Lung microvascular endothelial cell (primary cell): ENCODE results near the gene ADAMTSL1. TPM values are rescaled to one million over a fixed set of nuclear protein-coding genes. Genes with fewer than 3 reads are reported as not detected.
A peak's percentile ranks its signal among the peaks of the same experiment; 100 is the strongest.

ENCODE experiments used
- DNase-seq, 2 donors: peaks; one replicate each; pipeline versions ENCODE4 v3.0.0 to v3.0.0-alpha.2; 2010; ENCODE audit warnings: low read depth in 2 of 2
- total RNA-seq: library from RNA; depleted of rRNA; stranded (reverse); fragments of >200 nt; gene quantifications from 2 replicates; pipeline ENCODE4 v1.2.1, GENCODE V29; 2014

ADAMTSL1 gene
- total RNA-seq, 1 donor from 2014 or later = 0.99 TPM

DNA sequence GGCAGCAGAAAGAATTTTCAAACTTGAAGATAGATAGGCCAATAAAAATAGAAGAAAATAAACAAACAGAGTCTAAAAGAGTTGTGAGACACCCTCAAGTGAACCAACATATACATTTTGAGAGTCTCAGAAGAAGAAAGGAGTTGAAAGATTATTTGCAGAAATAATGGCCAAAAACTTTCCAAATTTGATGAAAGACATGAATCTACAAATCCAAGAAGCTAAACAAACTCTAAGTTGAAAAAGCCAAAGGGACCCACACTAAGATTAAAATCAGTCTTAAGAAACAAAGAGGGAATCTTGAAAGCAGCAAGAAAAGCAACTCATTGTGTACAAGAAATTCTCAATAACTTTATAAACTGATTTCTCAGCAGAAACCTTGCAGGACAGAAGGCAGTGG lies 422.1 kb downstream of the ADAMTSL1 start:
- DNase-seq = no peak

DNA sequence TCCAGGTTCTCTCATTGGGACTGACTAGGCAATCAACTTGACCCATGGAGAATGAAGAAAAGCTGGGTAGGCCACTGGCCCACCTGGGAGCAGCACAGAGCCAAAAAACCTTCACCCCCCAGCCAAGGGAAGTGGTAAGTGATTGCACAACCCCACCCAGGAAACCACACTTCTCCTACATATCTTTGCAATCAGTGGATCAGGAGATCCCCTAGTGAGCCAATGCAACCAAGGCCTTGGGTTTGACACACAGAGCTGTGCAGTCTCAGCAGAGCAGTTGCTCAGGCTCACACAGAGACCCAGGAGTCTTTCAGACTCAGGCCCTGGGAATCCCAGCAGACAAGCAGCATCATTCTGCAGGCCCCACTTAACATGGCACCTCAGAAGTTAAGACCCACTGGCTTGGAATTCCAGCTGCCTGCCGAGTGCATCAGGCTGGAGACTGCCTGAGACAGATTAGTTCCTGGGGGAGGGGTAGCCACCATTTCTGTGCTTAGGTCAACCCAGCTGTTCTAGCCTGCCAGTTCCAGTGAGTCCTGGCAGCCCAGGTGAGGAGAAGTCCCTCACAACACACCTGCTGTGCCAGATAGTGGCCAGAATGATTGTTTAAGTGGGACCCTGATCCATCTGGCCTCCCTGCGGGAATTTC lies 422.7 kb downstream of the ADAMTSL1 start:
- no peak for DNase-seq

DNA sequence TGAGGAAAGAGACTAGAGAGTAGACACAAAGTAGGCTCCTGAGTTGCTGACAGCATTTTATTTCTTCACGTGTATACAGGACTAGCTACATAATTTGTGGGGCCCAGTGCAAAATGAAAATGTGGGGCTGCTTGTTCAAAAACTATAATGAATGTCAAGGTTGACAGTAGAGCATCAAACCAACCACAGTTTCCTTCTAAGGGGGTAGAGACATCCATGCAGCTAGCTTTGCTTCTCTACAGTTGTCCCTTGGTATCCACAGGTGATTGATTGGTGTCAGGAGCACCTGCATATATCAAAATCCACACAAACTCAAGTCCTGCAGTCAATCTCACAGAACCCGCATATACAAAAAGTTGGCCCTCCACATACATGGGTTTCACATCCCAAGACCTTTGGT lies 429.5 kb downstream of the ADAMTSL1 start:
- DNase-seq = no peak

DNA sequence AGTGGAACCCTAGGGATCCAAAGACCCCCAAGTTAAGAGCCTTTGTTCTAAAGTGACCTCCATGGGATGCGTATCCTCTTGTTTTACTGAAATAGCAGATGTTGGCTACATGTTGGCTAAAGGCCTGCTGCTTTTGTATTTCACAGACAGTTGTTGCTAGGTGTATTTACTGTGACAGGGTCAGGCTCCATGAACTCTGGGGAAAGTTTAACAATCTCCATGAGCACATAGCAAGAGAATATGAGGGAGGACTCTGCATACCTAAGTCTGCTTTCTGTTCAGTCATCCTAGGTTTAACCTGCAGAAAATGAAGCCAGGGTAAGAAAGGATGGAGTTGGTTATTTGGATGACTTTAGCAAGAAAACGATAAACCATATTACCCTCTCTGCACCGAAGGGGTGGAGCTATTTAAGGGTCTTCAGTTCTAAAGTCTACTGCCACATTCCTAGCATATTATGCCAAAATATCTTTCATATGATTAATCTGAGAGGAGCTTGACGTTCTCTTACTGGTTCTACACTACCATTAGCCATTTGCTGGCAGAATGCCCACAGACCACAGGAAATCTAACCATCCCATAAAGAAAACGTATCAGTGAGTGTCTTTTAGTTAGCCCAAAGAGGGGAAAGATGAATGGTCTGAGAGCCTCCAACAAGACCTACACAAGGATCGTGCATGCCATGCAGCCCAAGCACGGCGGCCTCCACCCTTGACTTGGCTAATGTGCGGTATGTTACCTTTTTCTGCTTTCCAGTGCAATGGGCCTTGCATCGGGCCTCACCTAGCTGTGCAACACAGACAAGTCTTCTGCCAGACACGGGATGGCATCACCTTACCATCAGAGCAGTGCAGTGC lies 431.3 kb downstream of the ADAMTSL1 start:
- peak; percentile 53 to 67 for DNase-seq

DNA sequence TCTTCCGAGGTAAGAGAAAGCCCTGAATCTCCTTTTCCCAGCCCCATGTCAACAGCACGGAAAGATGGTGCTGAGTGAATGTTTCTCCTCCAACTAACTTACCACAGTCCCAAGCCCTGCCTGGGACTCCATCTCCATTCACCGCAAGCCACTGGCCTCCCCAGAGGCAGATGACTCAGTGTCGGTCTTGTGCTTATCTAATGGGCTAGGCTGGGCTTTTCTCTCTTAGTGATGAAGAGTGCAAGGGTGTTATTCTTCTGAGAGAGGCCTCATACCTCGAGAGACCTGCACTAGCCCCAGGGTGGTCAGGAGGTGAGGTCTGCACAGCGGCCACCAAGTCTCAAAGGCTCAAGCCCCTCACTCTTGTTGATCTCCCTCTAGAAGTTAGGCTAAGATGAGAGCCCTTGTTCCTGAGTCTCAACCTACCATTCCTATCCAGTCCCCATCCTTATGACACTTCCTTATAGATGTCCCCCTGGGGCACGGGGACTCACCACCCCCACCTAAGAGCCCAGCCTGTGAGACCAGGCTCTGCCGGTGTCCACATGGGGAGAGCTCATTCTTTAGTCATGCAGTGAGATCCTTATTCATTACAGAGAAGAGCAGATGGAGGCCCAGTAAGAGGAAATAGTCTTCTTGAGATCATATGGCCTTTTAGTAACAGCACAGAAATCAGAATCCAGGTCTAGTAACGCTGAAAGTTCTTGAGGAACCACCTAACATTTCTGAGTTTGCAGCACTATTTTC lies 432.1 kb downstream of the ADAMTSL1 start:
- DNase-seq = no peak

DNA sequence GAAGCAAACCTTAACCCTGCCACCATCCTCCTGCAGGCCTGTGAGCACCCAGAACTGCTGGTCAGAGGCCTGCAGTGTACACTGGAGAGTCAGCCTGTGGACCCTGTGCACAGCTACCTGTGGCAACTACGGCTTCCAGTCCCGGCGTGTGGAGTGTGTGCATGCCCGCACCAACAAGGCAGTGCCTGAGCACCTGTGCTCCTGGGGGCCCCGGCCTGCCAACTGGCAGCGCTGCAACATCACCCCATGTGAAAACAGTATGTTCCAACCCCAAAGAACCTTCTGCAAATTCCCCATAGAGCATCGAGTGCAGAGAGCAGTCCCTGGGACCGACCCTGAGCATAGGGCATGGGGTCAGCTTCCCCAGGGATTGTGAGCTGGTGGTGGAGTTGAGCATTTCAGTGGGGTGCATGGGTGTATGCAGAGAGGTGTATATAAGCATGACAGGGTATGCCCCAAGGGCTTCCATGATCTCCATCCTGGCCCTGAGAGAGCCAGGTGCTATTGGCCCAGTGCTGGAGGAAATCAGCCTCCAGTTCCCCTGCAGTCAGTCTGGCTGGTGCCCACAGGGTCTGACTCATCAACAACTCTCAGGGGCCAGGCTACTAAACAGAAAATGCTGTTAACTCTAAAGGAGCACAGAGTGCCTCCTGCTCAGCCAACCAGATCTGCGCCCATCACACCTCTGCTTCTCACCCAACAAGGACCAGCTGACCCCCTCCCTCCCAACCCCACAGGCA lies 432.9 kb downstream of the ADAMTSL1 start:
- DNase-seq = peak; percentile 29 to 60

DNA sequence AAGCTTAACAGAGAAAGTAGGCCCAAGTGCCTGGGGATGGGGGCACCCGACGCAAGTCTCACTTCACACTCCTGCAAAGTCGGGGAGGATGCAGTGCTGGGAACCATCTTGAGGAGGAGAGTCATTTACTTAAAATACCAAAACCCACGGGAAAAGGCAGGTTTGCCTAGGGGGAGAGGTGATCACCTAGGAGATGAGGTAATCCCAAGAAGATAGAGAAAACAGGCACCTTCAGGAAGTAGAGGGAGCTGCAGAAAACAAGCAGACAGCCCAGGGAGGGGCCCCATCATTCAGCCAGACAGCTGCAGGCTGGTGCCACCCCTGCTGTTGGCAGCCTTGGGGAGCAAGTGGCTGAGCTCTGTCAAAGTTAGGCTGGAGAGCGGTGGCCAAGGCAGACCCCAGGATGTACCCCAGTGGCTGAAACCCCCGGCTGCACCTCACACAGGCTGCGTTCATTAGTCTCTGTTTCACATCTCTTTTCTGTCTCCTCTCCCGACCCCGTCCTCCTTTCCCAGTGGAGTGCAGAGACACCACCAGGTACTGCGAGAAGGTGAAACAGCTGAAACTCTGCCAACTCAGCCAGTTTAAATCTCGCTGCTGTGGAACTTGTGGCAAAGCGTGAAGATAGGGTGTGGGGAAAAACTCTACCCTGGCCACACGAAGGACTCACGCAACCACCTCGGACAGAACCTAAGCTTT lies 434.1 kb downstream of the ADAMTSL1 start:
- no peak for DNase-seq

DNA sequence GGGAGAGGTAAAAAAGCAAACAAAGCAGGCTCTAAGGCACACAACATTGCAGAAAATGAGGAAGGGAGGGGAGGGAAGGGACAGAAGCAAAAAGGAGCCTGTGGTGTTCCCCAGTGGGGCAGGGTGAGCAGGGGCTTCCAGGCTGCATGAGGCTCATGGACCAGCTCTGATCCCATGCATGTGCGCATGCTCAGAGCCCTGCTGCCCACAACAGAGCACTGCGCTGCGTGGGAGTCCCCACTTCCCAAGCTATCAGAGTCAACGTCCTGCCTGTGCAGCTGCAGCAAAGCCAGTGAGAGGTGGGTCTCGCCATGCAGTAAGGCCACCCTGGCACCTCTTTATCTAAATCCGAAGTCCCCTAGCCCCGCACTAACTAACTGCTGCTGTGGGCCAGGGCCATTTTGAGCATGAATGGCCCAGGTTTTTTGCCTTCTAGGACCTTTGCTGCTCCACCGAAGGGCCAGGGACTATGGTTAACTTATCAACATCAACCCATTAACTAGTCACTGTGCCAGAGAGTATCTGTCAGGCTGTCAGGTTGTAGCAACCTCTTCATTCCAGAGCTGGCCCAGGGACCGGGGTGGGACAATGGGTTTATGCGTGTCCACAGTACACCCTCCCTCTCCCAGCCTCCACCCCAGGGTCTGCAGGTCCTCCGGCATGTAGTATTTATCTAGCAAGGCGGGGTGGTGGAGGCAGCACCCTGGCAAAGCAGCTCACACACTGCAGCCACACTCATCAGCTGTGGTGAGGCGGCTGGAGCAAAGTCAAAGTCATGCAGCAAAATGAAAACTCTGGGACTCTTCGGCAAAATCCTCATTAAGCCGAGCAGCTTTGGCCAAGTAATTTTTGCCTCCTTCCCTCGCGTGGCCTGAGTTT lies 435.4 kb downstream of the ADAMTSL1 start:
- DNase-seq = no peak

DNA sequence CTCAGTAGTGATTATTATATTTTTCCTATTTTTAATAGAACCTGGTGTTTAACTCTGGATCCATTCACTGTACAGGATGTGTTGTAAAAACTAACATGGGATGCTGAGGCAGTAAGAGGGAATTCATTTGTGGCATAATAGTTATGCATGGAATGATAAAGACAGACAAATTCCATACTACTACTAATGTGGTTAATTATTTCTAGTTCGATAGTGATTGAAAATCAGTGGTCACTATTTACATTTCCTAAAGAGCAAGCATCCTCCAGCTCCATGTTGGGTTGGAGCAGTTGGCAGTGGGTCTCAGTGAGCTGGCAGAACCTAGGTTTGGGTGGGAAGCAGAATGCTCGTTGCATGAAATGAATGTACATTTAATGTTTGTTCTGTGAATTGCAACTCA lies 436.5 kb downstream of the ADAMTSL1 start:
- no peak for DNase-seq

DNA sequence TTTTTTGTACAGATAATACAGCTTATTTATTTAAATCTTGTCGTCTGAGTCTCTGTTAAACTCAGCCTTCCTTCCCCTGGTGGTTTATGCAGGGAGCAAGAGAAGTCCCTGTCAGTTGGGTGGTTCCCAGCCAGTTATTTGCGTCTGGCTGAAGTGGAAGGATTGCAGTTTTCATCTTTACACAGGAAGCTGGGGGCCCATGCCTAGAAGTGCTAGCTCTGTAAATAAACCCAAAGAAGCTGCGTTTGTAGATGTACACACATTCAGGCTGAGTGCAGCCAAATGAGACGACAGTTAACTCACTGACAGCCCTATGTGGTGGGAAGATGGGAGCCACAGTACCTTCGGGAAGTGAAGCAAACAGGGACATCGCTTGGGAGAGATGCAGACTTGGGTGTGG lies 437.0 kb downstream of the ADAMTSL1 start:
- no peak for DNase-seq

DNA sequence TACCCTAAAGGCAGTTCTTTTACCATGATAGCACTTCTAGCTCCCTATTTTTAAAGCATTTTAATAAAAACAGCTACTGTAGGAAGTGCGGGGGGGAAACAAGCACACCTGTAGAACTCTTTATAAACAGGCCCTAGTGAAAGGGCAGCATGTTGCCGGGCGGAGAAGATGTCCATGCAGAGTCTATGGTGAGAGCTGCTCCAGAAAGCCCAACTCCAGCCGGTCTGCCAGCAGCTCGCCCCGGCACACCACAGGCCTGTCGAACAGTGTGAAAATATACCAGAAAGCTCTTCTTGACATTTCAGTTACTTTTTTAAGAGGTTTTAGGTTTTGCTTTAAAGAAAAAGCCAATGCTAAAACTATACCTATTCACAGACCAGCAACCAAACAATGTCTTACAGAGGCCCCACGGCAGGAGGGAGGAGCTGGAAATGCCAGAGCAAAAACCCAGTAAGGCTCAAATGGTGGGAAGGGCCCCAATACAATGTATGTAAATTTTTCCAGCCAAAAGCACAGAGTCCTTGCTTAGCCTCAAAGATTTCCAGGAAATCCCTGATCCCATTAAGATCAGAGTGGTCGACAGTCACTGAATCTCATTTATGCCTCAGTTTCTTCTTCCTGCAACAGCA lies 437.9 kb downstream of the ADAMTSL1 start:
- no peak for DNase-seq

DNA sequence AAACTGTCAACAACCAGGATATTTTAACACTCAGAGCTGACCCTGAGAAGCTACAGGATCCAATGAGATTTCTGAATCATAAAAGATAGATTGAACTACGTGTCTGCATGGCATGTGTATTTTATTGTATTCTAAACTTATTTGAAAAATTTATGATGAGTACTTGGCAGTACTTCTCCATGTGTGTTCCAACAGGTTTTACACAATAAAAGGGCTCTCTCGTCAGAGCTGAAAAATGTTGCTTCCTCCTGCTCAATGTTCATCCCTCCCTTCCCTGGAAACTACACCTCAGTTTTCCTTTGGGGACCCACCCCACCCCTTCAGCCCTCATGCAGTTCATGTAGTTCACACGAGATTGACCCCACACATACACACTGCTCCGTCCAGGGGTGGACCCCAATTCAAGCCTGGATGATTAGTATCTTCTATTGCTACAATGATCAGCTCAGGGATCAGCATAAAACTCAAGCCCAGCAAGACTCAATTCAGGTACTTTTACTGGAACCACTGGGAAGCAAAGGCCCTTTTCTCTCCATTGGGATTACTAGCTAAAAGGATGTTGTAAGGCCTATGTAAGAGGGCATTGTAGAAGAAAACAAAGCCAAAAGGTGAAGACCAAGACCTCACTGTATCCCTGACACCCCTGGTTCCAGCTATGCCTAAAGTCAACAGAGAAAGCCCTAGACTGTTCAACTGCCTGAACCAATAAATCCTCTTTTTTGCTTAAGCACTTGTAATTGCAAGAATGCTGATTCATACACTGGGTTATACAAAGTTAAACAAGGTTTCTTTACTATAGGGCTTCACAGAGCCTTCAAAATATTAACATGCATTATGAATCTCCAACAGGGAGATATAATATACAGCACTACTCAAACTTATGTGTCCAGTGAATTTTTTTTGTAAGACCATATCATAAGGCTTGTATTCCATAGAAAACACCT lies 446.5 kb downstream of the ADAMTSL1 start:
- DNase-seq = peak in 1 of 2 donors; percentile 88

DNA sequence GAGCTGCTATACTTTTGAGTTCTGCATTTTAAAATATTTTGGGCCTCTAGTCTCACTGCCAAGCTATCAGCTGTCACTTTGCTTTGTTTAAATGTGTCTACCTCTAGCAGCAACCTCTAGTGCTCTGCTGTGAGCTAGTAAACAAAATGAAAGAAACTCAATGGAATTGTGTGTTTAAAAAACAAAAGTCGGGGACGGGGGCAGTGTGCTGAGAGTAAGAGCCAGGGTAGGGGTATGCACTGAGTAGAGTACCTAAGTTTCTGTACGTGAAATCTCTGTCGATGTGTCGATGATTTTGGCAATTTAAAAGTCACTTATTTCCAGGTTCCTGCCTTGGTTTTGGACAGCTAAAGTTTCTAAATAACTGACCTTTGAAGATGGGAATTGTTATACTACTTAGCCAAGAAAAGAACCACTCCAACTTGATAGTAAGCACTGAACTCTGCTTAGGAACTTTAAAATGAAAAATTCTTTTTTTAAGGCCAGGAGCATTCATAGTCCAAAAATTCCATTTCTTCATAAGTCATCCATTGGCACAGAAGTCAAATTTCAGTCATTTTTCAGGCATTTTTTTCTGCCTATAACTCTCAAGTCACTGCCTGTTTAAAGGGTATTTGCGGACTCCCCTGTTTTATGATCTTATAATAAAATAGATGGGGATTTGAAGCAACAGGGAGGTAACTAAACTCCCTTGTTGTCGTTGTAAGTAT lies 447.6 kb downstream of the ADAMTSL1 start:
- DNase-seq = no peak

DNA sequence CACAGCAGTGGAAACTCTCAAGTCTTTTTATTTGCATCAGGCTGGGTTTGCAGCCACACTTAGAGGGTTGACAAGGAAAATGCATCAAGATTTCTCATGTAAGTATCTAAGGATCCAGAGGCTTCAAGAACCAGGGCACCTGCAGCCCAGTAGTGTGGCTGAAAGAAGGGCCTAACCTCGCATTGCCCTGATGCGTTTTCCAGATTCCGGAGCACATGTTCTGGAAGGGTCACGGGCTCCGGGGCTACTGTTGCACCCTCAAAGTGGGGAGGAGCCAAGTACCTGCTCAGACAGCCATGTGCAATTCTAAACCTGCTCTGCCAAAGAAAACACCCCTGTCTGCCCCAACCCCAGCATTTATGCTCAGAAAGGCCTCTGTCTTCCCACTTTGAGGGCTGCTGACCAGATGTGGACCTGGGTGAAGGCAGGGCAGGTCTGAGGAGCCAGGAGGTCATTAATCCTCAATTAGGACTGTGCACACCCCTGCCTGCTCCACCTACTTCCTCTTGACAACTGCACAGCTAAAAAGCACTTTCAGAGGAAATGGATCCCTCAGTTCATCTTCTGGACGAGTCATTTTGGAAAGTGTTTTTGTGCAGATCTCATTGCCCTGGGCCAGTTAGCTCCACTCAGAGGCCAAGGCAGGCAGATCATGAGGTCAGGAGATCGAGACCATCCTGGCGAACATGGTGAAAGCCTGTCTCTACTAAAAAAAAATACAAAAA lies 448.4 kb downstream of the ADAMTSL1 start:
- no peak for DNase-seq

DNA sequence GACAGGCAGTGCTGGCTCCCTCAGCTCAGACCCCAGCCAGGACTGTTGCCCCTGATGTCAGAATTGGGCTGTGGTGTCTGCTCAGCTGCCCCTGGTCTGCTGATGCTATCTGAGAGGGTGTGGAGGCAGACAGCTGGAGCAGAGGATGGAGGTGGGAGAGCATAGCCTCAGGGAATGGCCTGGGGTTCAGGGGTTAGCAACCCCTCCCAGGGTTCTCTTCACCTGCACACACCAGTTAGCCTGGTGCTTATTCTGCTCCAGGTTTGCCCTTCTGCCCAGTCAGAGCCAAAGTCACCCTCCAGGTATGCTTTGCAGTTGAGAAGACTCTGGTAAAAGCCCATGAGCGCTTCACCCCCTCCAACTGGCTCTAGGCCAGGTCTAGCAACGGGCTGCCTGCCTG lies 449.2 kb downstream of the ADAMTSL1 start:
- DNase-seq = no peak

DNA sequence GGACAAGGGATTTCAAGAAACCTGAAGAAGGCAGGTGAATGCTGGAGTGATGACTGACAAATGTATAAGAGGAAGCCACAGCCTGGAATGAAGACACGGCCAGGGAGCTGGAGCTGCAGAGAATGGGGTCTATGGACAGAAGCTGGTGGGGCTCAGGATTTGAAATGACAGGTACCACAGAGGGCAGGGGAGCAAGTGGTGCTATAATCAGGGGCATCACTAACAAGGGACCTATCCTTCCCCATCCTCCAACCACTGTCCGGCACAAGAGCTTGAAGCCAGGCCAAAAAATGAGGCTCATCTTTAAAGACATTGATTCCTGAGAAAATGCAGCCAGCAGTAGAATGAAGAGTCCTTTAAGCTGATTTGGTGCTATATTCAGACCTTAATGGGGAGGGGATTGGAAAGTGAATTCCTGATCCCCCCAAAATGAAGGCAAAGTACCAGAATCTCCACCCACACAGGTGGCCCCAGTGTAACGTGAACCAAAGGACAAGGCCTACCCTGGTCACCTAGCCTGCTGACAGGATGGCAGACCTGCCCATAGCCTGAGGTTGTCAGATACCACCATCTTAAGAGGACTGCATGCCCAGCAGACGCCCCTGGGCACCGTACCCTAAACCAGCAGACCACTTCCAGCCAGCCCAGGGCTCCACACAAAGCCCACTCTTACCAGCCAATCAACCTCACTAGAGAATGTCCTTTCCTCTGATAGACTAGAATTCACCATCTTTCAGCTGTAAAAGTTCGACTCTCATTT lies 449.9 kb downstream of the ADAMTSL1 start:
- no peak for DNase-seq
